GM18909 (cell line): ENCODE measurements around the gene MOG.
"Not testable (repeated sequence)": the region's sequence is repeated elsewhere in the genome, so short reads cannot be mapped to it uniquely, and the experiment has no call there.

Source experiments
- ATAC-seq: cut with Tn5 transposase; IDR thresholded peaks from one replicate; pipeline ENCODE4 v1.9.1; 2021; ENCODE audit warnings: mild to moderate bottlenecking; ENCODE audit not compliant: unreplicated experiment, poor library complexity

The MOG gene

DNA sequence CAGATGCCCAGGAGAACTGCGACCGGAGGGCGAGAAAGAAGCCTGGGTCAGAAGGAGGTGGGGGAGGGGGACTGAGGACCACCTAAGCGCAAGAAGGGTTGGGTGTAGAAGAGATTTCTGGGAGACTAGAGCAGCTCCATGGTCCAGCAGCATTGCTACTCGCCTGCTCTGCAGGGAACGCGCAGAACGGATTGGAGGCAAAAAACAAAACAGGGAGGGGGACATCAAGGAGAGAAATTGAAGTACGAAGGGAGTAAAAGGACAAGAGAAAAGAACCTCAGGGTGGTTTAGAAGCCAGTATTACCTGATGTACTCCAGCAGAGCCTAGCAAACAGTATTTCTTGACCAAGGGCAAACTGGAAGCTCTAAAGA lies 23.4 kb upstream of the MOG start:
- ATAC-seq, result no peak

DNA sequence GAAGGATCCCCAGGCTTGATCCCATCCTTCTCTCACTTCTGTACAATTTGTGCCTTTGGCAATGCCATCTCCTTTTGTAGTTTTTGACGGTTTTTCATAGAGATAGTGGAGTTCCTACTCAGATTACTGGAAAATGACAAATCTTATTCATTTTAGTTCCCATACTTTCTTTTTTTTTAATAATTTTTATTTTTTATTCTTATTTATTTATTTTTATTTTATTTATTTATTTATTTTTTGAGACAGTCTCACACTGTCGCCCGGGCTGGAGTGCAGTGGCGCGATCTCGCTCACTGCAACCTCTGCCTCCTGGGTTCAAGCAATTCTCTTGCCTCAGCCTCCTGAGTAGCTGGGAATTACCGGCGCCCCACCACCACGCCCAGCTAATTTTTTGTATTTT lies 19.6 kb upstream of the MOG start:
- ATAC-seq, result no peak

DNA sequence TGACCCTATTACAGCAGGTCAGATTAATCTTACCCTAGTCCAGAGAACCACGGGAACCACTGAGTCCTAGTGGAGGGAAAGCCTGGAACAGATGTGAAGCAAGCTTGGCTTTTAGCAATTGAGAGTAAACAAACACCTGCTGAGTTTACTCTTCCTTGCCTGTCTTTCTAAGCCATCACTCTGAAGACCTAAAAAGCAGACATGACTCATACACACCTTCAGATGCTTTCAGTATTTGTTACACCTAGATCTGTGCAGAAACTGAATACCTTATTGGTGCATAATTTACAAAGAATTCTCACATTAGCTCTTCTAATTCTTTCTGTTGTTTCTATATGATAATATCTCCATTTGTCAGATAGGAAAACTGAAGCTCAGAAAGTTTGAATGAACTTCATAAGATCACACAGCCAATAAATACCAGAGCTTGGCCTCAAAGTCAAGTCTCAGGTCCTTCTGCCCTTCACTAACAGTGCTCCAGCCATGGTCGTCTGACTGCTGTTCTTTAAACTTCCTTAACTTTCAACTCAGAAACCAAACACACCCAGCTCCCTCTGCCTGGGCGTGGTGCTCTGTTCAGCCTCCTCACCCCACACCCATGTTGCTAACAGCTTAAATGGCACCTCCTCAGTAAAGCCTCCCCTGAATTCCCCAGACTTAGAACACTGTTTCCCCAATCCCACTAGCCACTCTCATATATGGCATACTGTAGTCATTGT lies 15.3 kb upstream of the MOG start:
- no peak for ATAC-seq

DNA sequence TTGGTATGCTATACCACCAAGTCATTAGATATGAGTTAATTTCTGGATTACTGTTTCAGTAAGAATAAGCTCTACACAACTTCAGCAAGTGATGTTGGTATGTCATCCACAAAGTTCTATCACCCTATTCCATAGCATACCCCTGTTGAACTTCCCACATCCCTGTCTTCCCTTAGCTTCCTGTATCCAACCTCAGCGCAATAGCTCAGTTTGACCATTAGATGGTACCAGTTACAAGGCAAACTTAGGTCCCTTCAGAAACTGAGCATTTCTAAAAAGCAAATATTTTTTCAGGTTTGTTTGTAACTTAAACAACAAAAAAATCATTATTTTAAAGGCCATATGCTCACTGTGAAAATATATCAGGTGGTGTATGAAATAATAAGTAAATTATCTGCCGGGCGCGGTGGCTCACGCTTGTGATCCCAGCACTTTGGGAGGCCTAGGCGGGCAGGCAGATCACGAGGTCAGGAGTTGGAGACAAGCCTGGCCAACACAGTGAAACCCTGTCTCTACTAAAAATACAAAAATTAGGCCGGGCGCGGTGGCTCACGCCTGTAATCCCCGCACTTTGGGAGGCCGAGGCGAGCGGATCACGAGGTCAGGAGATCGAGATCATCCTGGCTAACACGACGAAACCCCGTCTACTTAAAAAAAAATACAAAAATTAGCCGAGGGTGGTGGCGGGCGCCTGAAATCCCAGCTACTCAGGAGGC lies 8.8 kb upstream of the MOG start:
- no peak for ATAC-seq

DNA sequence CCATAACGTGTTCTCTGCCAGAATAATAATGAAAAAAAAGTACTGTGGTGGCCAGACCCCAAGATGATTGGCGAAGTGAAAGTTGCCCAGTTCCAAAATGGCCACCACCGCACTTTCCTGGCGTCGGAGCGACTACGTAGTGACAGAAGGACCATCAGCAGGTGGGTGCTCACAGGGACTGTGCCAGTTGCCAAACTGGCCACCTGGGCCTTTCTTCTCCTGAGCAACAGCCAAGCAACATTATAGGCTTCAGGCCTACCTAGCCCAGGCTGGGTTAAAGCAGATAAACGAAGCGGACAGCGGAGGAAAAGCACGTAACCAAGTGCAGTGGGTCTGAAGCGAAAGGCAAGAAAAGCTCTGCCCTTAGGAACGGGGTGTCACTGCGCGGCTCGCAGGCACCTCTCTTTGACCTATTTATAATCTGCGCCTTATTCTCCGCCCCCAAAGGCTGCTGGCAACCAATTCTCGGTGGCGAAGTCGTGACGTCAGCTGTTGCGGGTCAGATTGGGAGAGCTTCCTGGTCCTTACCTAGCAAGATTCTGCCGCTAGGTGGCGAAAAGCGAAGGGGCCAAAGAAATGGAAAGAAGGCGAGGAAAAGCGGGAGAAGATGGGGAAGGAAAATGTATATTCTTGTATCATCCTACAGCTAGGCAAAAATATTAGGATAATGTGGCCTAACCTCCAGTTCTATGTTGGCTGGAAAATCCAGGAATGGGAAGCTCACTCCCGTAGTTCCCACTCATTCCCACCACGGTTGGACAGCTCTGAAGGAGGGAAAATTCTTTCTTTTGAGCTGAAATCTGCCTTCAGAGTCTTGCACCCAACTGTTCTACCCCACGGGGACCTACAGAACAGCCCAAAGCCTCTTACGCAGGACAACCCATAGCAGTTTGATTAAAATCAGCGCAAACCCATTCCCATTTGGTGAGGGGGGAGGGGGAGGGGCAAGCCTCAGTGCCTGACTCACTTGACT lies 6.9 kb upstream of the MOG start:
- peak; percentile 96 for ATAC-seq

DNA sequence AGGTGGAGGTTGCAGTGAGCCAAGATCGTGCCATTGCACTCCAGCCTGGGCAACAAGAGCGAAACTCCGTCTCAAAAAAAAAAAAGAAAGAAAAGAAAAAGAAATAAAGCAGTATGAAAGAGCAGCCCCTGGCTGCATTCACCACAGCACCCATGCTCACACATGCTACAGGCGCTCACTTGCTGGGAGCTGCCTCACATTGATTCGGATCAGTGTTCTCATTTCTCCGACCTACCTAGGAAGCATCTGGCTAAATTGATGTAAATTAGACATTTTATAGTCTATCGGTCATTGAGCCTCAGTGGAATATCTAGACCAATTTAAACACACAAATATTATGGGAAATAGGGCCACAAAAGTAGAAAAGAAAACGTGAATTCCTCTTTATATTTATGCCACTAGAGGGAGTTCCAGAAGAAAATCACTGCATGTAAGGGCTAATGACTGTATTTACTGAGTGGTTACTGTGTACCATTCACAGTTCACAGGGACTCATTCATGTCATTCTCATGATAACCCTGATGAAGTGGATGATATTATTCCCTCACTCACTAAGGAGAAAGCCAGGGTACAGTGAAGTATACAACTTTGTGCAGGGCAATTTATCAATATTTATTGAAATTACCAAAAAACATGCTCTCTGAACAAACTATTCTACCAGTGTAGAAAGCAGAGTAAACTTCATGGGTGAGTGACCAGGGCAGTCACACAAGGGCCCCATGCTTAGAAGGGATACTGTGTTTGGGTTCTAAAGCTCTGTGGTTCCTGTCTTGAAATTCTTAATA lies 5.3 kb upstream of the MOG start:
- ATAC-seq, result no peak

DNA sequence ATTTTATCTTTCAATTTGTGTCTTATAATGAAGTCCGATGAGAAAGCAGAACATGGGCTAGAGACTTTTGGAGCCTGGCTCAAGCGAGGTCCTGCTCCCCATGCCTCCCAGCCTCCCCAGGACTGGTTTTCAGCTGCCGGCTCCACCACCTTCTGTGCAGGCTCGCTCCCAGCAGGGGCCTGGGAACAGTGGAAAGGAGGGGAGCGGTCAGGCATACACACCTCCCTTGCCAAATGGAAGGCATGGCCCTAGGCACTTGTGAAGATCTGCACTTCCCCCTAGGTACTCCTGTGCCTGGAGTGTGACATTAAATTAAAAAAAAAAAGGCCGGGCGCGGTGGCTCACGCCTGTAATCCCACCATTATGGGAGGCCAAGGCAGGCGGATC lies 4.7 kb upstream of the MOG start:
- no peak for ATAC-seq

DNA sequence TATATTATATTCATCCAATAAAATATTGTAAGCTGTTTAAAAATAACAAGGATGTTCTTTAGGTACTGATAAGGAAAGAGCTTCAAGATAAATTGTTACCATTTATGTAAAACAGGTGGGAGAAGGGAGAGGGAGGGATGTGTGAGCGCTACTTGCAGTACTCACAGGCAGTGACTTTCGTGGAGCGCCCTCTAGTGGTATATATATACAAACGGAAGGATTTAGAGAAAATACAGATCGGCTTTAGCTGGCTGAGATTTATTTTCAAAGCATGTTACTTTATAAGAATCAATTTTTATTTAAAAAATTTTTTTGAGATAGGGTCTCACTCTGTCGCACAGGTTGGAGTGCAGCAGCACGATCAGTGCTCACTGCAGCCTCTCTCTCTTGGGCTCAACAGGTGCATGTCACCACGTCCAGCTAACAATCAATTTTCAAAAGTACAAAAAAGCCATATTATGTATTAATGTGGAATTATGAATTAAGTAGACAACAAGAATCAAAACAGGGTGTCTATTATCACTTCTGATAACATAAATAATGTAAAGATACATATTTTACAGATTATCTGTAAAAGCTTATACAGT lies 3.3 kb upstream of the MOG start:
- no peak for ATAC-seq

DNA sequence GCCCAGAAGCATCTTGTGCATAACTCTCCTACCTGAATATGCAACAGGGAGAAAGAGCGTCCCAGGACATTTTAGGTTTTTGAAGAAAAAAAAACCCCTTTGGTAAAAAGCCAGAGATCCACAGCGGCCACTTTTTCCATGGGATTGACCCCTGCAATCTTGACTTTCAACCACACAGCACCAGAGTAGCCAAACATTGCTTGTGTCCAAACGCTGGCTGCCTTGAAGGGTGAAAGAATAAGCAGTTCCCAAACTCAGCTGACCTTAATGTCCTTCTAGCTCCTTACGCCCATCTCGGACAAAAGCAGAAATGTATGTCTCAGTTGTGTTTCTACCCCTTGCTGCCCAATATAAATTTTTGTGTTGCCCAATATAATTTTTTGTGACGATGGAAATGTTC lies 1.2 kb upstream of the MOG start:
- no peak for ATAC-seq

DNA sequence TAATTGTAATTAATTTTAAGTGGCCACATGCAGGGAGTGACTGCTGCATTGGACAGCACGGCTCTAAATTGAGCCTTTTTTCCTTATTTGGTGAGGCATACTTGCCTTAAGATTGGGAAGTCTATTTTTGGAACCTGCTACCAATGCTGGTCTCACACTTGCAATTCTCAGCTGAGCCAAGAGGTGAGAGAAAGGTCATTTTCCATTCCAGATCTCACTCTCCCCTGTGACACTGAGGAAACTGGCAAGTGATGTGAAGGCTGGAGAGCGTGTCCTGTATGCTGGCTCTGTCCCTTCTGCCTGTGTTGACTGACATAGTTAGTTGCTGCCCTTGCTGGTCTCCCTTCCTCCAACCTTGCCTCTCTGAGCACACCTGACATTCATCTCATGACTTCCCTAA lies 735 bp upstream of the MOG start:
- no peak for ATAC-seq

DNA sequence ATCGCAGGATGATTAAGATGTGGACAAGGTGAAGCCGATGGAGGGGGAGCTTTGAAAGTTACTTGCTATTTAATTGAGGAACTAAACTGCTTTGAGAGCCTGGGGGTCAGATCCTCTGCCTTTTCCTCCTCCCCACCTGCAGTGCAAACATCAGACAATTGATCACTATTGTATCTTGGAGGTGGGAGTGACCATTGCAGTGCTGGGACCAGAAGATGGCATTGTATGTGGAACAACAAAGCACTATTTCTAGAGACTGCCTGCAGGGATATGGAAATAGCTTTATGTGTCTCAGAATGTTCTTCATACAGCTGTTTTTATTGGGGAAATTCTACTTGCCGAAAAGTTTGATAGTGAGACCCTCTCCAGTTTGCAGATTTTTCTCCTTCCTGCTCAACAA lies 4.2 kb downstream of the MOG start:
- no peak for ATAC-seq

DNA sequence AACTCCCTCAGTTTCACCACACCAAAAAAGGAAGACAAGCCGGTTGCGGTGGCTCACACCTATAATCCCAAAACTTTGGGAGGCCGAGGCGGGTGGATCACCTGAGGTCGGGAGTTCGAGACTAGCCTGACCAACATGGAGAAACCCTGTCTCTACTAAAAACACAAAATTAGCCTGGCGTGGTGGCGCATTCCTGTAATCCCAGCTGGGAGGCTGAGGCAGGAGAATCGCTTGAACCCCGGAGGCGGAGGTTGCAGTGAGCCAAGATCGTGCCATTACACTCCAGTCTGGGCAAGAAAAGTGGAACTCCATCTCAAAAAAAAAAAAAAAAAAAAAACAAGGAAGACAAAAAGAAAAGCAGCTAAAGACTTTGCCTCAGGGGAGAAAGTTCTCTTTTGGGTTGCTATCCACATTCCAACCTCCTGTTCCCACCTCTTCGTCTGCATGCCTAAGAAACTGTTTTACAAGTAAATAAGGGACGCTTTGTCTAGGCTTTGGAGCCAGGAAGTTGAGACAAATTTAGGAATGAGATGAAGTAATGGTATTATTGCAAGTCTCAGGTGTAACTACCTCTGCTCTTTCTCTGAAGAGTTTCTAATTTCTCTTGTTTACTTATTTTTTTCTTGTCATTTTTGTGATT lies 4.7 kb downstream of the MOG start:
- not testable (repeated sequence) for ATAC-seq

DNA sequence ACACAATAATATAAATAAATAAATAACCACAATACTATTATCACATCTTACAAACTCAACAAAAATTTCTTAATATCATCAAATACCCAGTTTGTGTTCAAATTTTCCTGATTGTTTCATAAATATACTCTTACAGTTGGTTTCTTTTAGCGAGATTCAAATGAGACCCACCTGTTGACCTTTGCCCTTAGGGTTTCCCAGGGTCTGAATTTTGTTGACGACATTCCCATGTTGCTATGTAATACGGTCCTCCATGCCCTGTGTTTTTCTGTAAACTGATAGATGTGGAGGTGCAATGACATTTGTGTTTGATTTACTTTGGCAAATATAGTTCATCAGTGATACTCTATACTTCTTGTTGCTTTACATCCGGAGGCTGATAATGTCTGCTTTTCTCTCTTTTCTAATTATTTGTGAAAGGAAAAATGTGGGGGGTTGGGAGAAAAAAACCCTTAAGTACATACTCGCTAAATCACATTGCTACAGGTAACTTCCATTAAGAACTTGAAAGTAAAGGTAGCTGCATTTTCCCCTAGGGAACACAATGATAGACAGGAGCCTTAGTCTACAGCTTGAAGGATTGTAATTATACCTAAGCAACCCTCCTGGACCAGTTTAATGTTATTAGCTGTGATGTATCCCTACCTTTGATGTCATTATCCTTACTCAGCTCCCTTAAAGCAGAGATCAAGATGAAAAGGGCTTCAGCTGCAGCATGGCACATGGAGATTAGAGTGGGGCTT lies 6.6 kb downstream of the MOG start:
- no peak for ATAC-seq

DNA sequence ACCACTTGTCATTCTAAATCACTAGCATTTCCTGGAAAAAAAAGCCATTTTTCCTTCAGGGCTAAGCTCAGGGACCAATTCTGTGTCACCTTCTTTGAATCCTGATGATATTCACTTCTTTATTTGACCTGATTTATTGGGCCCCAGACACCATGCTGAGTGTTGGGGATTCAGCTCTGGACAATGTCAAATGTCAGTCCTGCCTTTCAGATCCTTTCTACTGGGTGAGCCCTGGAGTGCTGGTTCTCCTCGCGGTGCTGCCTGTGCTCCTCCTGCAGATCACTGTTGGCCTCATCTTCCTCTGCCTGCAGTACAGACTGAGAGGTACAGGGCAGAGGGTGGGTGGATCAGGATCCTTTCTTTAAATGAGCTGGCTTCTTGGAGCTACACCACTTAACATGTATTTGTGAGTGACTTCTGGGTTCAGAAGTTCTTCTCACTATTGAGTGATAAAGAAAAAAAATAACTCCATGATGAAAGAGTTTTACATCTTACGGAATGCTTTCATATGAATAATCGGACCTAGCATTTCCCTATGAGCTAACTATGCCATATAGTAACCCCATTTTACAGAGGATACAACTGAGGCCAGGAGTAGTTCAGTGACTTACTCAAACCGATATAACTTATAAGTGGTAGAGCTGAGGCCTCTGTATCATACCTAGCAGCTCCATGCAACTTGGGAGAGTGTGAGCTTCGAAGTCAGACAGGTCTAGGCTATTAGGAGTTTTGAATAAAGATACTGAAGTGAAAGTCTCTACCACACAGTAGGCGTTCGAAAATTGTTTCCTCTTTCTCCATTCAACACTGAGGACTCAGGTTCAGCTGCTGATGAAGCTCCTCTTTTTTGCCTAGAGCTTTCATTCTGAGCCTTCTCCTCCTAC lies 9.3 kb downstream of the MOG start:
- no peak for ATAC-seq

DNA sequence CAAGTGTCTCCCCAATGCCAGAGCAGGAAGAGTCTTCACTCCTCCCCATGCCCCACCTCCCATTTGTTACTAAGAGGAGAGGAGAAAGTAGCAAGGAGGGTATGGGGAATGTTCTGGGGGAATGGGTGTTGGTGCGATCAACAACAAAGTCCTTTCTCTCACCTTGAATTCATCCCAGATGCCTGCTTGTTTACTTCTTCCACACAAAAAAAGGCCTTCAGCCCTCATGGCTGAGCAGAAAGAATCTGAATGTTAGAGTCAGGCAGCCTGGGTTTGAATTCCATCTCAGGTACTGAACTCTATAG lies 9.9 kb downstream of the MOG start:
- no peak for ATAC-seq

DNA sequence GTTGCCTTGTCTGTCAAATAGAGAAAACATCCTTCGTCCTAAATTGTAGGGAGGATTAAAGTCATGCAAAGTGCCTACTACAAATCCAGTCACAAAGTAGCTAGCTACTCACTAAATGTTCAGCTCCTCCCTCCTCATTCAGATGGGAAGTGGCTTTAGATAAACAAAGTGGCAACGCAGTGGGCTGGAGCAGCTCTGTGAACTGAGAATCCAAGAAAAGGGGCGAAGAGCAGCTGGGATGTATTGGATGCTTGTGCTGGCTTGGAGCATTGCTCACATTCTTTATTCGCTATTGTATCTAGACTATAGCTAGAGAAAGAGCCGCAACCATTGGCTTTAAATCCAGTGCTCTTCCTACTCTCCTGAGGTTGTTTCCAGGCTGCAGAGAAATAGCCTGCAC lies 10.3 kb downstream of the MOG start:
- no peak for ATAC-seq

DNA sequence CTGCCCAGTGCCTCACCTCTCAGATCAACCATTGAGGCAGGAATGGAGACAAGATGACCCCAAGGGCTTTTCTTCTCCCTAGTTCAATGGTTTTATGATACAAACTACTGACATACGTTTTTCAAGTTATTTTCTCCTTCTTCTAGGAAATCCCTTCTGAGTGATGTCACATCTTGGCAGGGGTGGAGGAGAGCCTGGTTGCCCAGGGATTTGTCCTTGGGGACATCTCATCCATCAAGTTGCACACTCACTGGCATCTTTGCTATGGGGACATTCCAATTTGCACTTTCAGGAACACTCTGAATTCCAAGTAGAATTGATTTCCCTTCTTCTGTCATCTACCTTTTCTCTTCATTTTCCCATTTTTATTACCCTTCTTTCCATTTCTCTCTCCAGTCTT lies 14.1 kb downstream of the MOG start:
- no peak for ATAC-seq

DNA sequence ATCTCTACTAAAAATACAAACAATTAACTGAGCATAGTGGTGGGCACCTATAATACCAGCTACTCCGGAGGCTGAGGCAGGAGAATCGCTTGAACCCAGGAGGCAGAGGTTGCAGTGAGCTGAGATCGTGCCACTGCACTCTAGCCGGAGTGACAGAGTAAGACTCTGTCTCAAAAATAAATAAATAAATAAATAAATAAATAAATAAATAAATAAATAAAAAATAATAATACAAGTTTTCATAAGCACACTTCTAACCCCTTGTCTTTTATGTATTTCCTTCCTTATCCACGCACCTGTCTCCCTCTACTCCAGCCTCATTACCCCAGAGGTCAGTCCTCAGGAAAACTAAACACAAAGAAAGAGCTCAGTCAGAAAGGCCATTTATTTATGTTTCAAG lies 15.2 kb downstream of the MOG start:
- not testable (repeated sequence) for ATAC-seq
